GM19438 (cell line): ENCODE results near the gene SEMA3D.

Source experiments
- ATAC-seq: cut with Tn5 transposase; IDR thresholded peaks from one replicate; pipeline ENCODE4 v1.9.1; 2021; ENCODE audit warnings: low read depth; ENCODE audit not compliant: unreplicated experiment

Gene SEMA3D

DNA sequence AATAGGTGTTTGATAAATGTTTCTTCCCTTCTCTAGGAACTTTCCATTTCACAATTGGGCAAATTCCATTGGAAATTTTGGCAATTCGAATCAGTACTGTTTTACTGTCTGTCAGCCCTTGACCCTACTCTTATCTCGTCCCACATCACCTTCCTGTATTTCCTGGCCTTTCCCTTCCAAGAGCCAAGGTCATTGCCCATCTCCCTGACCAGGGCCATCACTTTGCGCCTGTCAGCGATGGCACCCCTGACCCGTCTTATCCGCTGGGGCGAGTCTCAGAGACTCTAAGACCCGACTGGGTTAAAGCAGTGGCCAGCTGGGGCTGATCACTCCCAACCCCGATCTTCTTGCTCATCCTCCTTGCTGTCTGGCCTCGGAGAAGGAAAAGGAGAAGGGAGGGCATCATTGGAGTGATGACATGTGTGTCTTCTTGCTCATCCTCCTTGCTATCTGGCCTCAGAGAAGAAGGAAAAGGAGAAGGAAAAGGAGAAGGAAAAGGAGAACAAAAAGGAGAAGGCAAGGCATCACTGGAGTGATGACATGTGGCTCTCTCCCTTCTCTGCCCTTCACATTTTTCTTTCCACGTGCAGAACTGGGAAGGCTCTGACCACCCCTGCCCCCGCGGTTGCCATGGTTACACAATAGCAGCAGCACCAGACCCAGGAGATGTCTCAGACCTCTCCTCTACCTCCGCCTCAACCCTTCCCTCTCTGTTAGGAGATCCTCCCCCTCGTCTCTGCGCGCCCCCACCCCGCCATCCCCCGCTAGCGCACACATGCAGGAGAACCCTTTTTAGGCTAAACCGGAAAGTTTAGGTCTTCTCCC is 2.0 kb downstream of the SEMA3D start:
- ATAC-seq: no peak

DNA sequence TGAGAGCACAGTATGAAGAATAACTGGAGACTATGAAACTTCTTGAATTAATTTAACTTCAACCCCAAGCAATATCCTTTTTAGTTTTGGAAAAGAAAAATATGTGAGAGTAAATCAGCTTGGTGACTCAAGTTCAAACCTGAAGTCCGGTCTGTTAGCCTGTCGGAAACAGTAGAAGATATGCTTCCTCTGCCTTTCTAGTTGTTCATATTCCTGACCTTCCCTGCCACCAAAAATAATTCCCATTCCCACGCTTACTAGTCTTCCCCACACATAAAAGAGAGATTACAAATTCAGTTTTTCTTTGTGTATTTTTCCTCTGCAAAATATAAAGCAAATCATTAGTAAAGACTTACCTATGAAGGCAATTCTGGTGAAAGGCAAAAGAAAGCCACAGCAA is 3.6 kb downstream of the SEMA3D start:
- ATAC-seq: no peak

DNA sequence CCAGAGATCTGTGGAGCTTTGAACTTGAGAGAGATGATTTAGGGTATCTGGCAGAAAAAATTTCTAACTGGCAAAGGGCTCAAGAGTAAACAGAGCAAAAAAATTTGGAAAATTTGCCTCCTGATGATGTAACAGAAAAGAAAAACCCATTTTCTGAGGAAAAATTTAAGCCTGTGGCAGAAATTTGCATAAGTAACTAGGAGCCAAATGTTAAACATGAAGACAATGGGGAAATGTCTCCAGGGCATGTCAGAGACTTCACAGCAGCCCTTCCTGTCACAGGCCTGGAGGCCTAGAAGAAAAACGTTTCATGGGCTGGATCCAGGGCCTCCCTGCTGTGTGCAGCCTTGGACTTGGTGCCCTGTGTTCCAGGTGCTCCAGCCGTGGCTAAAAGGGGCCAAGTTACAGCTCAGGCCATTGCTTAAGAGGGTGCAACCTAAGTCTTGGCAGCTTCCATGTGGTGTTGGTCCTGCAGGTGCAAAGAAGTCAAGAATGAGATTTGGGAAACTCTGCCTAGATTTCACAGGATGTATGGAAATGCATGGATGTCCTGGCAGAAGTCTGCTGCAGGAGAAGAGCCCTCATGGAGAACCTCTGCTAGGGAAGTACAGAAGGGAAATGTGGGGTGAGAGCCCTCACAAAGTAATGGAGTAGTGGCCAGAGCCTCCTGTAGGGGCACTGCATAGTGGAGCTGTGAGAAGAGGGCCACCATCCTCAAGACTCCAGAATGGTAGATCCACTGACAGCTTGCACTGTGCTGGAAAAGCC is 8.1 kb downstream of the SEMA3D start:
- no peak for ATAC-seq

DNA sequence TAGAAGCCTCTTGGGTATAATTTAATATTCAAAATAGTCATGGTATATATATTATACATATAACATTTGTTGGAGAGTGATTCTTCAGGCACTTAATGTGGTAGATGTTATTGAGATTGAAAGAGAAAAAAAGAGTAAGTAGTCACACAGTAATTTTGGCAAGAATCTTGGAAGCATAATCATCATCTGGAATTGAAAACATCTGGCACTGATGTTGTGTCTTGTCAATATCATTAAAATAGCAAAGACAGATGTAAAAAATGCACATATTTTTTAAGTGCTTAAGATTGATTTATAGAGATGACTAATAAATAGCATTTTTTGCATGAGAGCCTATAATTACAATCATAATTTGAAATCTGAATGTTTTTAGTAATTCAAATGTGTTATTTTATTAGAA is 9.5 kb downstream of the SEMA3D start:
- no peak for ATAC-seq

GRCh38 chr7:85176197-85176596 is 10.7 kb downstream of the SEMA3D start:
- no peak for ATAC-seq

- ATAC-seq: no peak
Observed at GRCh38 chr7:85175217-85175616, 11.6 kb downstream of the SEMA3D start.

- ATAC-seq: no peak
Observed at GRCh38 chr7:85172530-85172941, 14.3 kb downstream of the SEMA3D start.

- ATAC-seq: no peak
Observed at GRCh38 chr7:85167636-85168035, 19.2 kb downstream of the SEMA3D start.

- no peak for ATAC-seq
Observed at GRCh38 chr7:85165263-85165662, 21.6 kb downstream of the SEMA3D start.

DNA sequence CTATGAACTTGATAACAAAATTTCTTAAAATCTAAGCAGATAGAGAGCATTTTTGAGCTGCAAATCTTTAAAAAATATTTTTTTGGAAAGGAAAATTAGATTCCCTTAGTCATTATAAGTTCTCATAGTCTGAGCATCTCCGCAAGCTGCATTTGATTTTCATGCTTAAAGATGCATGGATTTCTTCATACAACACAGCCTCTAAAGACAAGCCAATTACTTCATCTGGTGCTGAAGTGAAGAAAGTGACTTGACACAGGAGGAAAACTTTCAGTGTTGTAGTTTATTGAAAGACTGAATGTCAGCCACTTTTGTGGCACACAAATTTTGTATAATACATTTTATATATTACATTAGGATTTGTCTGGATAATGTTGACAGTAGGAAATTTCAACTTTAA is 22.5 kb downstream of the SEMA3D start:
- ATAC-seq: no peak

GRCh38 chr7:85162721-85163120 is 24.1 kb downstream of the SEMA3D start:
- no peak for ATAC-seq

DNA sequence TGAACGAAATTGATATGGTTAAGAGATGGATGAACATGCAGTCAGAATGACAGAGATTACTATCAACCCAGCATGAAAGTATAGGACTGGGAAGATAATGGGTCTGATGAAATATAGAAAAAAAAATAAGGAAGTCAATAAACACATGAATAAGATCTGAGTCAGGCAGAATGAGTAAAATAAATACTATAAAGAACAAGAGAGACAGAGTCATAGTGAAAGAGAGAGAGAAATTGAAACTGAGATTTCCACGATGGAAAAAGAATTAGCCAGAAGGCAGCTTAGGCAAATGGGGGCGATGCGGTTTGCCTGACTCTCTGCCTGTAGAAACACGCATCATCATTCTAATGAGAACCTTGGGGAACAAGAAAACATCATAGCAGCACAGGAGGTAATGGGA is 26.6 kb downstream of the SEMA3D start:
- no peak for ATAC-seq

DNA sequence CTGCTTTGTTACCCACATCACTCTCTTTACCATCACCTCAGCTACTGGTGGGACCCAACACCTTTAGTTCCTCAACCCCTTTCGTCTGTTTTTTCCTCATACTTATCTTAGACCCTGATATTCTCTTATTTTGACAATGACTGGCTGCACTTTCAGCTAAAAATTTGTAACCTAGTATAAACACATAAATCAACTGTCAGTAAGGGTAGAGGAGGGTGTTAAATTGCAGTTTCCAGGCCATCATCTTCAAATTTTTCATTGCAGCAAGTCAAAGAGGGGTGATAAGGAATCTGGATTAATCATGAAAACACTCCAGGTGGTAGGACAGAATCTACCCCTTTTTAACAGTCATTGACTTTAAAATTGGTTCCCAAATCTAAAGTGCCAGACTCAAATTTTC is 27.9 kb downstream of the SEMA3D start:
- no peak for ATAC-seq

- ATAC-seq: no peak
Observed at GRCh38 chr7:85156661-85157208, 30.1 kb downstream of the SEMA3D start.

DNA sequence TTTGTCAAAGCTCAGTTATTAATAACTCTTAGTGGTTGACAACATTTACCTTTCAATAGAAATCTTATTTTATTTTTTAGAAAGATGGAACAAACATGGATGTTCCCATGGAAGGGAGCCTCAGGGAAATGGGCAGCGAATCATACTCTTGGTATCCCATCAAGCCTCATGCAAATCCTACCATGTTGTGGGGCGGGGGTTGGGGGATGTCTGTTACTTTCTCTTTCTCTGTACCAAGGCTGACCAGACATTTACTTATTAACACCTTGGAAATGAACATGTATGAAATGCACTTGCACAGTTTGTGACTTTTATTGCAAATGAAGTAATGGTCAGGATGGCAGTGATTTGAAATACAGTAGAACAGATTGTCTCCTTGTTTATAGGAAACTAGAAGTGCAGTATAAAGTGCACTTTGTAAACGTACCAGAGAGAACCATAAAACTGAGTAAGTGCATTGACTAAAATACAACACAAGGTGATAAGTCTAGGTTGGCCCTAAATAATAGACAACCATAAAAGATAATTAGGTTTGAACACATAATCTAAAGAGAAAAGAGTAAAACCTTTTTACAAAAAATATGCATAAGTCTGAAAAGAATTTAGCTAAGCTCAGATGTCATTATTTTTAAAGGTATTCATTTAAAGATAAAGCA is 32.4 kb downstream of the SEMA3D start:
- ATAC-seq: no peak

- no peak for ATAC-seq
Observed at GRCh38 chr7:85153715-85154114, 33.1 kb downstream of the SEMA3D start.

GRCh38 chr7:85150624-85151023 is 36.2 kb downstream of the SEMA3D start:
- no peak for ATAC-seq

GRCh38 chr7:85144771-85145170 is 42.1 kb downstream of the SEMA3D start:
- no peak for ATAC-seq

DNA sequence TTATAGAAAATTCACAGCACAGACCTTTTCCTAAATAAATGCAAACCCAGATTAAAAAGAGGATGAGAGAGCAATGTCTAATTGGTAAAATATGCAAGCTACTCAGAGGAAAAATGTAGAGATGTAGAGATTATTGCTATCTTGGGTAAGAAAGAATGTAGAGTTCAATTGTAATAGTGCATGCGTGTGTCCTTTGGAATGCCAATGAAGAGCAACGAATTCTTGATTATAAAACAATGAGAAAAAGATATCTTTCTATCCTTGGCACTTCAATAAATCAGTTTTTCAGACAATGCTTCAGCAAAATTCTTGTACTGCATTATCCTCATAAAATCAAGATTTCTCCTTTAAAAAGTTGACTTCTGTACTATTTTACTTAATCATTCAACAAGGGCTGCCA is 50.9 kb downstream of the SEMA3D start:
- ATAC-seq: no peak

DNA sequence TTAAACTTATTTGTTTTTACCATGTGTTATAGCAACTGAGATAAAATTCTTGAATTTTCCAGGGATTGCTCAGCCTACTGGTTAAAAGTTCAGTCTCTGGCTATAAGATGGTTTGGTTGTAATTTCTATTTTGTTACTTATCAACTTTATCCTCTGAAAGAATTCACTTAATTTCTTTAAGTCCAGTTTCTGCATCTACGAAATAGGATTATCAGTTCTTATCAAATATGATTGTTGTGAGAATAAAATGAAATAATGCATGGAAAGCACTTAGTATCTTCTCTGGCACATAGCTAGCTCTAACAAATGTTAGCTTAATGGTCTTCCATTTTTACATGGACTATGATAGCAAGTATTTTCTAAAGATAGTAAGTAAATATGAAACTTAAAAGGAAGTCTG is 53.3 kb downstream of the SEMA3D start:
- no peak for ATAC-seq

GRCh38 chr7:85133006-85133405 is 53.9 kb downstream of the SEMA3D start:
- ATAC-seq: no peak
